Suprapubic skin (tissue), 4 donors: ENCODE measurements around the gene SIRT7. TPM values are rescaled to one million over a fixed set of nuclear protein-coding genes. Genes with fewer than 3 reads are reported as not detected.

Experiments used
- DNase-seq, 2 donors: peaks; one replicate each; pipeline ENCODE4 v3.0.0-alpha.2; 2019; ENCODE audit warnings: low spot score in 2 of 2
- H3K27ac ChIP-seq: fragments of 200-600 bp; sonication (generic); one replicate; pipeline ENCODE4 v1.5.1; 2019
- H3K27me3 ChIP-seq: fragments of 200-600 bp; sonication (generic); one replicate; pipeline ENCODE4 v1.5.1; 2019
- H3K36me3 ChIP-seq: fragments of 200-600 bp; sonication (generic); one replicate; pipeline ENCODE4 v1.5.1; 2019
- H3K4me1 ChIP-seq: fragments of 200-600 bp; sonication (generic); one replicate; pipeline ENCODE4 v1.5.1; 2019
- H3K4me3 ChIP-seq: fragments of 200-600 bp; sonication (generic); one replicate; pipeline ENCODE4 v1.5.1; 2019; ENCODE audit warnings: mild to moderate bottlenecking
- H3K9me3 ChIP-seq: fragments of 200-600 bp; sonication (generic); one replicate; pipeline ENCODE4 v1.5.1; 2019
- CTCF ChIP-seq, 2 donors: fragments of 200-600 bp in 1 of 2; fragments of 450-650 bp in 1 of 2; sonication (generic) in 1 of 2; IDR thresholded peaks; one replicate each; pipeline ENCODE4 v1.5.1; 2016 to 2019; ENCODE audit warnings: antibody characterized with exemption in 2 of 2, mild to moderate bottlenecking in 1 of 2, moderate library complexity in 1 of 2
- EP300 ChIP-seq: sonication (generic); formaldehyde crosslinking; IDR thresholded peaks from one replicate; pipeline ENCODE4 v1.6.1; 2017; ENCODE audit warnings: antibody characterized with exemption
- POLR2A ChIP-seq, 2 donors: fragments of 450-650 bp; IDR thresholded peaks; one replicate each; pipeline ENCODE4 v1.6.1; 2017; ENCODE audit warnings: antibody characterized with exemption in 2 of 2, mild to moderate bottlenecking in 2 of 2, moderate library complexity in 2 of 2
- POLR2AphosphoS5 ChIP-seq, 3 donors: sonication (generic); formaldehyde crosslinking; IDR thresholded peaks; one replicate each; pipeline ENCODE4 v1.6.1; 2017; ENCODE audit warnings: antibody characterized with exemption in 3 of 3
- WGBS: methylation state at CpG from one replicate; pipeline ENCODE4 v1.1.5; 2018; 5-methylcytosine and 5-hydroxymethylcytosine counted together
- total RNA-seq, 4 donors: library from RNA; depleted of rRNA; stranded (reverse); fragments of >200 nt; gene quantifications; one replicate each; pipeline ENCODE4 v1.1.0, GENCODE V29; 2016

Gene SIRT7
- total RNA-seq, 4 donors from 2014 or later, result 30.7 to 52.4 (median 38.9) TPM

- no peaks in the 10 kb centered on the region for H3K9me3 ChIP-seq
- TF ChIP-seq EP300, result no peak
- no peak for TF ChIP-seq CTCF (IDR thresholded peaks at IDR 0.05)
- no peak for TF ChIP-seq POLR2A (IDR thresholded peaks at IDR 0.05)
- TF ChIP-seq POLR2AphosphoS5 (IDR thresholded peaks at IDR 0.05), result no peak
- no peak overlapping the region for H3K27ac ChIP-seq
- peaks cover 62% of the 10 kb centered on the region for H3K36me3 ChIP-seq
- DNase-seq, result no peak
- 87% methylated on average over 17 of the region's 19 CpGs for WGBS
- H3K27me3 ChIP-seq, result no peaks in the 10 kb centered on the region
- H3K4me1 ChIP-seq, result peaks cover 17% of the 10 kb centered on the region
- H3K4me3 ChIP-seq, result no peak overlapping the region
Observed at GRCh38 chr17:81898029-81898866, 19.7 kb downstream of the SIRT7 start.

GRCh38 chr17:81895400-81895799, 22.6 kb downstream of the SIRT7 start:
- peaks cover 61% of the 10 kb centered on the region for H3K36me3 ChIP-seq
- 95% methylated on average over 11 of the region's 11 CpGs for WGBS

GRCh38 chr17:81891303-81891552, 26.7 kb downstream of the SIRT7 start:
- TF ChIP-seq POLR2AphosphoS5 (IDR thresholded peaks at IDR 0.05) (no peak), POLR2A (IDR thresholded peaks at IDR 0.05) (no peak), CTCF (IDR thresholded peaks at IDR 0.05) (no peak), EP300 (no peak)
- 0% methylated on average over 14 of the region's 40 CpGs for WGBS
- no peaks in the 10 kb centered on the region for H3K27me3 ChIP-seq
- peak overlapping the region; percentile 98 for H3K4me3 ChIP-seq
- DNase-seq, result no peak
- peaks cover 58% of the 10 kb centered on the region for H3K36me3 ChIP-seq
- H3K4me1 ChIP-seq, result peaks cover 29% of the 10 kb centered on the region
- H3K27ac ChIP-seq, result peak overlapping the region; percentile 97
- no peaks in the 10 kb centered on the region for H3K9me3 ChIP-seq

More at GRCh38 chr17:81895400-81895799, 22.6 kb downstream of the SIRT7 start:
- Histone ChIP-seq H3K4me1 (peaks cover 18% of the 10 kb centered on the region), H3K4me3 (no peak overlapping the region), H3K9me3 (no peaks in the 10 kb centered on the region), H3K27ac (no peak overlapping the region), H3K27me3 (no peaks in the 10 kb centered on the region)
- TF ChIP-seq CTCF (IDR thresholded peaks at IDR 0.05) (no peak), EP300 (no peak), POLR2A (IDR thresholded peaks at IDR 0.05) (no peak), POLR2AphosphoS5 (IDR thresholded peaks at IDR 0.05) (no peak)
- DNase-seq, result no peak

GRCh38 chr17:81890447-81891302, 27.3 kb downstream of the SIRT7 start:
- peak in 1 of 2 donors; percentile 64 for DNase-seq
- peaks cover 58% of the 10 kb centered on the region for H3K36me3 ChIP-seq
- H3K27ac ChIP-seq, result peak overlapping the region; percentile 97
- H3K9me3 ChIP-seq, result no peaks in the 10 kb centered on the region
- peak overlapping the region; percentile 98 for H3K4me3 ChIP-seq
- 13% methylated on average over 30 of the region's 69 CpGs for WGBS
- TF ChIP-seq POLR2A (IDR thresholded peaks at IDR 0.05) (no peak), POLR2AphosphoS5 (IDR thresholded peaks at IDR 0.05) (no peak), CTCF (IDR thresholded peaks at IDR 0.05) (no peak)
- H3K4me1 ChIP-seq, result peaks cover 33% of the 10 kb centered on the region
- no peaks in the 10 kb centered on the region for H3K27me3 ChIP-seq

- peak in 1 of 2 donors; percentile 53 for DNase-seq
- Histone ChIP-seq H3K27me3 (no peaks in the 10 kb centered on the region), H3K27ac (no peak overlapping the region), H3K9me3 (no peaks in the 10 kb centered on the region), H3K4me3 (no peak overlapping the region), H3K4me1 (peaks cover 37% of the 10 kb centered on the region), H3K36me3 (peaks cover 60% of the 10 kb centered on the region)
- TF ChIP-seq POLR2A (IDR thresholded peaks at IDR 0.05) (no peak), POLR2AphosphoS5 (IDR thresholded peaks at IDR 0.05) (no peak), CTCF (IDR thresholded peaks at IDR 0.05) (no peak), EP300 (no peak)
- WGBS, result 89% methylated on average over 9 of the region's 9 CpGs
Observed at GRCh38 chr17:81889602-81890001, 28.4 kb downstream of the SIRT7 start.
